HG03520 (cell line): Measurements from ENCODE around the gene DACT3.

ENCODE experiments used
- ATAC-seq: cut with Tn5 transposase; IDR thresholded peaks from one replicate; pipeline ENCODE4 v1.9.1; 2021; ENCODE audit warnings: mild to moderate bottlenecking, moderate library complexity; ENCODE audit not compliant: unreplicated experiment

The DACT3 gene

DNA sequence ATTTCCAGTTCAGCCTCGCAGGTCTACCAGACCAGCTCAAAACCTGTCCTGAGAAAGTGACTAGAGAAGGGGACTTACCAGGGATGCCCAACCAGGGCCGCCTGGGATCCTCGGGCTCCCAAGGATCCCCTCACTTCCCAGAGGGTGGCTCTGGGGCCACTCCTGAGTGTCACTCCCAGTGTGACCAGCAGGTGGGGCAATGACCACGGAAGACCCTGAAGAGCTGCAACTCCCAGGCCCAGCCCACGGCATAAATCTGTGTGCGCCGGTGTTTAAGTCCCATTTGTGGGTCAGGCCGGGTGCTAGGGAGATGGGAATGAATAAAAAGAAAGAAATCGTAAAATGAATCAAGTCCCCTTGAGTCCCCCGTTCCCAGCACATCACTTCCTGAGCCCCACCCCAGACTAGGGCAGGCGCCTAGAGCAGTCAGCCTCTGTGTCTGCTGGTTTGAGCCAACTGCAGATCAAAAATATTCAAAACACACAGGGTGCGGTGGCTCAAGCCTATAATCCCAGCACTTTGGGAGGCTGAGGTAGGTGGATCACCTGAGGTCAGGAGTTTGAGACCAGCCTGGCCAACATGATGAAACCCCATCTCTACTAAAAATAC, 46.8 kb downstream of the DACT3 start:
- no peak for ATAC-seq

DNA sequence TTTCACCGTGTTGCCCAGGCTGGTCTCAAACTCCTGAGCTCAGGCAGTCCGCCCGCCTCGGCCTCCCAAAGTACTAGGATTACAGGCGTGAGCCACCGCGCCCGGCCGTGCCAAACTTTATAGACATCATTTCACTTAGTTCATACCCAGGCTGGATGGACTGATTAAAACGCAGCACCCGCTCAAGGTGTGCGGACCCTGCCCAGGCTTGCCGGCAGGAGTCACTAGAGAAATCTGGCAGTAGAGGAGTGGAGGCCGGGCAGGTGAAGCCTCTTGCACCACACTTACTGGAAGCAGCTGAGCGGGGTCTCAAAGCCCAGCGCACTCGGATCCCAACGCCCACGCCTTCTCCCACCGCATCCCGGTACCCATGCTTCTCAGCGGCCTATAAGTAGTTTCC, 47.5 kb downstream of the DACT3 start:
- ATAC-seq = no peak

DNA sequence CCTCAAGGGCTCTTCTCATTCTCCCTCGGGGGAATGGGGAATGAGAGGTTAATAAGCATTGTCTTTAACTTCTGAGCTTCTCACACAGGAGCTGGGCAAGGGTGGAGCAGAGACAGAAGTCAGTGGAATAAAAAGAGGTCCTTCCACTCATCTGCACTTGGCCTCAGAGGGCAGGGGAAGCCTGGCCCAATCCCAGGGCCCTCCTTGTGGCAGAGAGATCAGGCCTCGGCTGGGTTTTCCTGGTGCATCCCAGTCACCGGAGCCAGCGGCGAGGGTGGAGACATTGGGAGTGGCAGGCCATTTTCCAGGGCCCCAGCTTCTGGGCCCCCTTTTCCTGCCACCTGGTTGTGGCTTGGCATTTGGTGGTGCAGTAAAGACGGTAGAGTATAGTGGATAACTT, 49.2 kb downstream of the DACT3 start:
- ATAC-seq = no peak

DNA sequence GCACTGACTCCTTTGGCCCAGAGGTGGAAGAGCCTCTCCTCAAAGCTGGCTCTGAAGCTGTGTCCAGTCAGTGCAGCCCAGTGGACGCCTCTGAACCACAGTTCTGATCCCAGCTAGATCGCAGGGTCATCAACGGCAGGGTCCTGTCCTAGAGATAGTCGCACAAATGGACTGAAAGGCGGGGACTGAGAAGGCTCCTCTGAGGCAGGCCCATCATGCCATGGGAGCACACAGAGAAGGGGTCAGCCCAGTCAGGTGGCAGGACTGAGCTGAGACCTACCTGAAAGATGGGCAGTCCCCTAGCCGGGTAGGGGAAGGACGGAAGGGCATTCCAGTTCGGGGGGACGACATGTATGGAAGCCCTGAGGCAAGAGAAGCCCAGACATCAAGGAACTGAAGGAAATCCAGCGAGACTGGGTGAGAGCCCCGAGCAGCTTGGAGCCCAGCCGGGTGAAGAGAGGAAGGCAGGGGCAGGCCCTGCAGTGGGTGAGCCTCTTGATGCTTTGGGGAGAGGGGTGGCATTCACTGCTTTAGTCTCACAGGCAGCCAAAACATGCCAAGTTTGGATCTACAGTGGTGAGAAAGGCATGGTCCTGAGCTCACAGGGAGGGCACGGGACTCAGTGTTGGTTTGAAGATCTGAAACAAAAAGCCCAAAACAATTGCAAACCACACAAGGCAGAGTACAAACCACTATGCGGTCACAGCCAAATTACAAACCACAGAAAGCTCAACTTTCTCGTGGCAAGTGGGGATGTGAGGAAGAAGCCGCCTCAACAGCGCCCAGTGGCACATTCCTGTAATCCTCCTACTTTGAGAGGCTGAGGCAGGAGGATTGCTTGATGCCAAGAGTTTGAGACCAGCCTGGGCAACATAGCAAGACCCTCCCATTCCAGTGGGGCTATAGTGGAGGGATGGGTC, 49.9 kb downstream of the DACT3 start:
- ATAC-seq = no peak

DNA sequence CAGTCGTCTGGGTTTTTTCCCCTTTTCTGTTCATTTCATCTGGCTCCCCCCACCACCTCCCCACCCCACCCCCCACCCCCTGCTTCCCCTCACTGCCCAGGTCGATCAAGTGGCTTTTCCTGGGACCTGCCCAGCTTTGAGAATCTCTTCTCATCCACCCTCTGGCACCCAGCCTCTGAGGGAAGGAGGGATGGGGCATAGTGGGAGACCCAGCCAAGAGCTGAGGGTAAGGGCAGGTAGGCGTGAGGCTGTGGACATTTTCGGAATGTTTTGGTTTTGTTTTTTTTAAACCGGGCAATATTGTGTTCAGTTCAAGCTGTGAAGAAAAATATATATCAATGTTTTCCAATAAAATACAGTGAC, 50.6 kb downstream of the DACT3 start:
- ATAC-seq = no peak

DNA sequence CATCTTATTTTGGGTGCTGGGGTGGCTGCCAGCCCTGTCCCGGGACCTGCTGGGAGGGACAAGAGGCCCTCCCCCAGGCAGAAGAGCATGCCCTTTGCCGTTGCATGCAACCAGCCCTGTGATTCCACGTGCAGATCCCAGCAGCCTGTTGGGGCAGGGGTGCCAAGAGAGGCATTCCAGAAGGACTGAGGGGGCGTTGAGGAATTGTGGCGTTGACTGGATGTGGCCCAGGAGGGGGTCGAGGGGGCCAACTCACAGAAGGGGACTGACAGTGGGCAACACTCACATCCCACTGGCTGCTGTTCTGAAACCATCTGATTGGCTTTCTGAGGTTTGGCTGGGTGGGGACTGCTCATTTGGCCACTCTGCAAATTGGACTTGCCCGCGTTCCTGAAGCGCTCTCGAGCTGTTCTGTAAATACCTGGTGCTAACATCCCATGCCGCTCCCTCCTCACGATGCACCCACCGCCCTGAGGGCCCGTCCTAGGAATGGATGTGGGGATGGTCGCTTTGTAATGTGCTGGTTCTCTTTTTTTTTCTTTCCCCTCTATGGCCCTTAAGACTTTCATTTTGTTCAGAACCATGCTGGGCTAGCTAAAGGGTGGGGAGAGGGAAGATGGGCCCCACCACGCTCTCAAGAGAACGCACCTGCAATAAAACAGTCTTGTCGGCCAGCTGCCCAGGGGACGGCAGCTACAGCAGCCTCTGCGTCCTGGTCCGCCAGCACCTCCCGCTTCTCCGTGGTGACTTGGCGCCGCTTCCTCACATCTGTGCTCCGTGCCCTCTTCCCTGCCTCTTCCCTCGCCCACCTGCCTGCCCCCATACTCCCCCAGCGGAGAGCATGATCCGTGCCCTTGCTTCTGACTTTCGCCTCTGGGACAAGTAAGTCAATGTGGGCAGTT, 51.2 kb downstream of the DACT3 start:
- no peak for ATAC-seq

DNA sequence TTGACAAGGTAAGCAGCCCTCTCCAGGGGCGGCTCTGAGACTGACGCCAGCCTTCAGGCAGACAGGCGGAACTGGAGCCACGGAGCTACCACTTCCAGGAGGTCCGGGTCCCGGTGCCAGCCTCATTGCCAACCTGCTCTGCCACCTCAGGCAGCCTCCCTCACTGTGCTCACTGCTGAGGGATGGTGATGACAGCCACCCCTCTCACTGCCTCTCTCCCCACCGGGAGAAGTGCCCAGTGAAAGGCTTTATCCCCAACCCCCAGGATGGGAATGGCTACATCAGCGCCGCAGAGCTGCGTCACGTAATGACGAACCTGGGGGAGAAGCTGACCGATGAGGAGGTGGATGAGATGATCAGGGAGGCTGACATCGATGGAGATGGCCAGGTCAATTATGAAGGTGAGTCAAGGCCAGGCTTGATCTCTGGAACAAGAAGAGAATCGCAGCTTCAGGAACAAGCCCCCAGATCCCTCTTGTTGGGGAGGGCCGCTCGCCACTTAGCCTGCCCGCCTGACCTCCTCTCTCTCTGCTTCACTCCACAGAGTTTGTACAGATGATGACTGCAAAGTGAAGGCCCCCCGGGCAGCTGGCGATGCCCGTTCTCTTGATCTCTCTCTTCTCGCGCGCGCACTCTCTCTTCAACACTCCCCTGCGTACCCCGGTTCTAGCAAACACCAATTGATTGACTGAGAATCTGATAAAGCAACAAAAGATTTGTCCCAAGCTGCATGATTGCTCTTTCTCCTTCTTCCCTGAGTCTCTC, 52.2 kb downstream of the DACT3 start:
- ATAC-seq = no peak

DNA sequence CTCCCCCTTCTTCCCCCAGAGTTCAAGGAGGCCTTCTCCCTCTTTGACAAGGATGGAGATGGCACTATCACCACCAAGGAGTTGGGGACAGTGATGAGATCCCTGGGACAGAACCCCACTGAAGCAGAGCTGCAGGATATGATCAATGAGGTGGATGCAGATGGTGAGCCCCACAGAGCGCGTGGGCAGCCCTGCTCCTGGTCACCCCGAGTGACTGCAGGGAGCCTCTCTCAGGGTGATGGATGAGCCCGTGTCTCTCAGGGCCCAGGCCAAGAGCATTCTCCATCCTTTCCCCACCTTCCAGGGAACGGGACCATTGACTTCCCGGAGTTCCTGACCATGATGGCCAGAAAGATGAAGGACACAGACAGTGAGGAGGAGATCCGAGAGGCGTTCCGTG, 52.8 kb downstream of the DACT3 start:
- no peak for ATAC-seq

DNA sequence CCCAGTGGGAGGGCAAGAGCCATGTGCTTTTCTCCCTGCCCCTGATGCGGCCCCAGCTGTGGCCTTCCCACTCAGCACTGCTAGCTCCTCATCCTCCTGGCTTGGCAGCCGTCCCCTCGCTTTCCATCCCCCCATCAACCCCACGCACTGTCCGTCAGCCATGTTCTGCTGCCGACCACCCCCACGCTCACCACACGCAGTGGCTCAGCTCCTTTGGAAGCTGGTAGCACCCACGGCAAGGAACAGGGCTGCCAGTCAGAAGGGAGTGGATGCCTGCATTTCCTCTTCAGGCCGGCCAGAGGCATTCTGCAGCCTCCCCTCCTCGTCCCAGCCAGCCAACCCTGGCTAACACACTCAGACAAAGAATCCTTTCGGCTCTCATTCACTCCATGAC, 53.5 kb downstream of the DACT3 start:
- no peak for ATAC-seq

DNA sequence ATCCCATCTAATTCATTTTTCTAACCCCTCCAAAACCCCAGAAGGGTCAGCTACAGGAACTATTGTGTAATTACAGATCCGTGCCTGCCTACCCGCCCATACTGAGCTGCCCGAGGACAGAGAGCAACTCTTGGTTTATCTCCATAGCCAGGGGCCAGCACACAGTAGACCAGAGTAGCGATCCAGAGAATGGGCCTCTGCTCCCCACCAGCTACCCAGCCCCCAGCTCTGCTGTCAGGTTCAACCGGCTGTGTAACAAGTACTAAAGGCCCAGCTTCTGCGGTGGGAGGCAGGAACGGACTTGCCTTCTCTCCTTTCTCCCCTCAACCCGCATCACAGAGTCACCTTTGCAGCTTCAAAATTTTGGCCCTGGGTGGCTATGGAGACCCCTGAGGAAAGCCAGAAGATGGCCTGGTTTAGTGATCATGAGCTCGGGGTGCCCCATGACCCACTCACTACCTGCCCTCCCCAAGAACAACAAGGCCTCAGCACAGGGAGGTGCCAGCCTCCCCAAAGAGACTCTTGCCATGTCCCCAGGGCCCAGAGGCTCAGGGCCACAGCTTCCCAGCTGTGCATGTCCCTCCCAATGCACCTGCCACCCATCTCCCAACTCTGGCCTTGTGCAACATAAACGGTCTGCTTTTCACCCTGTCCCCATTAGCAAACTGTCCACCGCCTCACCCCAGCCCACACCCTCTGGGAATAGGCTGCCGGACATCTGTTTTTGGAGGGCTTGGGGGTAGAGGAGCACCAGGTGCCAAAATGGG, 54.1 kb downstream of the DACT3 start:
- no peak for ATAC-seq

DNA sequence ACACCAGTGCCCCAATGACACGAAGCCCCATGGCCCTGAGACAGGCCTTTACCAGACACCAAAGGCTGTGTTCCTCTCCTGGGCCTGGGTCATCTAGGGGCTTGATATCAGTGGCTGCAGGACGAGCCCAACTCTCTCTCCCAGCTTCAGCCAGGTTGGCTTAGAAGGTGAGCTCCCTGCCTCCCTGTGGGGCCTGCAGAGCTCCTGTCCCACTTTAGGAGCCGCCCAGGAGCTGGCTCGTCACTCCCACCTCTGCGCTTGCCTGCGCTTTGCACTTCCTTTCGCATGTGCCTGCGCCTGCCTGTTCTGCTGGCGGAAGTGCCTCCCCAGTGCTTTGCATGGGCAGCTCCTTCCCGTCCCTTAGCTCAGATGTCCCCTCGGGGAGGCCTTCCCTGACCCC, 55.0 kb downstream of the DACT3 start:
- no peak for ATAC-seq

DNA sequence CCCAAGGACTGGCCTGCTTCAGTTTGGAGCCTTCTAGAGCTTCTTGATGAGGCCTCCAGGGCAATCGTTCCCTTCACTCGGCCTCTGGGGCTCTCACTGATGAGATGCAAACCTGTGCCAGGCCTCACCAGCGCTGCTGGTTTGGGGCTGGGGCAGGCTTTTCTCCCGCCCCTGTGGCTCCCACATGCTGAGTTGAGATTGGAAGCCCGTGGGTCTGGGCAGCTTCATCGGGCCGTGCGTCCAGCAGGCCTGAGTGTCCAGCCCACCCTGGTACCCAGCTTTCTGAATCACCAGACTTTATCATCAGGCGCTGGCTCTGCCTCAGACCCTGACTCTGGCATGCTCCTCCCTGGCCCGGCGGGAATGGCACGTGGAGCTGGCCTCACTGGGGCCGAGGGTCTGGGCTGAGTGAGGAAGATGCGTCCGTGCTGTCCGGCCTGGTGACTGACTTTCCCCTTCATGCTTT, 55.6 kb downstream of the DACT3 start:
- ATAC-seq = no peak

DNA sequence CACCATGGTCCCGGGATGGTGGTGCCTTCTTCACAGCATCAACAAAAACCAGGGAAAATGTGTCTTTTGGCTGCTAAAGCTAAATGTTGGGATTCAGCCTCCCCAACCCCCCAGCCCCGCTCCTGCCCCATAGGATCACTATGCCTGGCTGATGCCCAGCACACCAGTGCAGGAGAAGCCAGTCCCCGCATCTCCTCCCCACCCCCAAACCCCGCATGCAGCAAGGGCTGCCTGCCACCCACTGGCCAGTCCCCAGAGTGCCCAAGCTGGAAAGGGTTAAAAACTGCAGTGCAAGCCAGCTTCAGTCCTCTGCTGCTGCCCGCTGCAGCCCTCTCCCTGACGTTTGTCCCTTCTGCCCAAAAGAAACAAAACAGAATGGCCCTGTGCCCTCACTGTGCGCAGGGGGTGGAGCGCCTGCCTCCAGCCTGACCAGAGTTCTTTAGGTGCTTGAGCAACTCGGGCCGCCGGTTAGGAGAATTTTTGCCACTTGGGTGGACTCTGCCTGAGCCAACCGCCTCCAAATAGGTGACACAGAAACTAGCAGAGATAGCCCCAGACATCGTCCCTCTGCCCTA, 56.1 kb downstream of the DACT3 start:
- ATAC-seq = no peak

DNA sequence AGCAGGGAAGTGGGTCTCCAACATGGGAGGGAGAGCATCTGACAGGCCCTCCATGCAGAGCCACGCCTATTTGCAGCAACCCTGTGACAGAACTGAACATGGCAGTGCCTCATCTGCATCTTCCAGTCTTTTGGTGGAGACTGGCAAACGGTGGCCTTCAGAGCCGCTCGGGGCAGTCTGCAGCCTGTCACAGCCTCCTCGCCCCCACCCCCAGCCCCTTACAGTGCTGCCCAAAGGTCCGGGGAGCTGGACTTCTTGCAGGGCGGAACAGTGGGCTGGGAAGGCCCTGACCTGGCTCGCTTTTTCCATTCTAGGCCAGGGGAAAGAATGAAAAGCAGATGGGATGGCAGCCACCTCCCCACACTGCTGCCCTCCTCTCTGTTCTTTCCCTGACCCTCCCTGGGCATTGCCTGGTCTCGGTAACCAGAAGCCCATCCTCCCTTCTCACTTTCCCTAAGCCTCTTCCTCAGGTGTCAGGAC, 57.2 kb downstream of the DACT3 start:
- ATAC-seq = no peak

DNA sequence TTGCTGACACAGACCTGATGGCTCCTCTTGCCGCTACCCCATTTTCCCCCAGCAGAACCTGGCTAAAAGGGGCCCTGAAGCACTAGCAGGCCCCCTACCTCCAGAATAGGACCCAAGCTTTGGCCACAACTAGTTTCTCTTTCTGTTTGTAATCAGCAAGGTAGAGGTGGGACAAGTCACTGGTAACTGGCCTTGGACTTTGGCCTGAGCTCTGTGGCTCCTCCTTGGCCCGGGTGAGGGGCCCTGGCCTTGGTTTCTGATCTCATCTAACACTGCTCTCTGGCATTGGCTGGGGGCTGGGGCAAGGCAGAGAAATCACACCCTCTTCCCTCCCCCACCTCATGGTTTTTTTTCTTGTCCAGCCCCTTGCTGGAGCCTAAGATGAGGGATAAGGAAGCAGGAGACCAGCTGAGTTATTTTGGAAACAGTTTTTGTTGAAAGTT, 57.8 kb downstream of the DACT3 start:
- ATAC-seq = no peak

DNA sequence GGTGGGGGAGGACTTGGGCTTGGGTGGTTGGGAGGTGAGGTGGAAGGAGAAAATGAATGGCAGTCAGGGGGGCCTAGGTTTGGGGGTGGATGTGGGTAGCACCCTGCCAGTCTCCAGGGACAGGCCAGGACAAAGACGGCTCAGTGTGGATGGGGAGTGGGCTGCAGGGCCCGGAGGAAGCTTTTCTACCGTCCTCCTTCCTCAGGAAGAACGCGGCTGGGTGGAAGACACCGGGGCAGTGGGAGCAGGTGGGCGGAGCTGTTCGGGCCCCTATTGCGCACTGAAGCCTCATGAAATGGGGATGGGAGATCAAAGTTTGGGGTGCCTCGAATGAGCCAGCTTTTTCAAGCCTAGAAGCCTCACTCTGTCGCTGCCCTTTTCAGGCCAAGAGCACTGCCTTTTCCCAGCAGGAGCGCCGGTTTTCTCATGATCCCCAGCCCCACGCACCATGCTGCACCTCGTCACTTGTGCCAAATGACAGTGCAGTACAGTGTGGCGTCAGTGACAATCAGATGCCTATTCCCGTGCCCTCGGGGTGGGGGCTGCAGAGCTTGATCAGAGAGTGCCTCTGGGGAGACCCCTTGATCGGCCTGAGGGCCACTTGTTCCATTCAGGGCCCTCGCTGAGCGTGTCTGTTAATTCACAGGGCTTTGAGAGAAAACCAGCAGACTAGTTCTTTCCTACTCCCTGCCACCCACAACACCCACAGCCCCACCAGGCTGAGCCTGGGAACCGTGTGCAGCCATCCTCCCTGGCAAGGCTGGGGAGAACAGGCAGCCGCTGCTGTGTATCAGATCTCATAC, 58.4 kb downstream of the DACT3 start:
- ATAC-seq = no peak

DNA sequence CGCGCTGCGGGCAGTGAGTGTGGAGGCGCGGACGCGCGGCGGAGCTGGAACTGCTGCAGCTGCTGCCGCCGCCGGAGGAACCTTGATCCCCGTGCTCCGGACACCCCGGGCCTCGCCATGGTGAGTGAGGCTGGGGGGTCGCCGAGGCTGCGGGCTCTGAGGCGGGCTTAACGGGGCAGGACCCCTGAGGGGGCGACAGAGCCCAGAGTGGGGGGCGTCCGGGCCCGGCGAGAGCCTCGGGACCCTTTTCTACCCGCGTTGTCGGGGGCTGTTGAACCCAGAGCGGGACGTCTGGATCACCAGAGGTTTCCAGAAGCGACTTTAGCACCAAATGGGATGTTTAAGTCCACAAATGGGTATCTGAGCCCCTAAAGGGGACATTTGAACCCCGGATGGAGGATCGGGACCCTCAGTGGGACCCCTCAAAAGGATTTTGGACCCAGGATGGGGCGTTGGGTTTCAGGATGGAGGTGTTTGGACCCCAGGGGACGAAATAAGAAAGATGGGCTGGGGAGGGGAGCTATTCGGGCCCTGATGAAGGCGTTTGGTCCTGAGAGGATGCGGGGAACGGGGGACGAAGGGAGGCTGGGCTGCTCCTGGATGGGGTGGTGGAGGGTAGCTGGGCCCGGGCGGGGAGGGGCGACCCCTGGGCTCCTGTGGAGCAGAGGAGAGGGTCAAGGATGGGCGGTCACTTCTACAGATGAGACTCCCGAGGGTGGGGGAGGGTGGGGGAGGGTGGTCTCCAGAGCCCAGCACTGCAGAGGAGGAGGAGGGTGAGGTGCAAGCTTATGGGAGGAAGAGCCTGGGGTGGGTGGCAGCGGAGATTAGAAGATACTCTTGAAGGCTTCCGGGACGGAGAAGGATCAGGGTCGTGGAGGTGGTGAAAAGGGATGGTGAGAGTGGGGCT, 59.4 kb downstream of the DACT3 start, which contains the start of gene CALM3:
Gene CALM3, plus strand, starts transcription at position 13 of the 907 bp plus-strand sequence. Its CDS starts 105 bp downstream, at position 118.
- no peak for ATAC-seq
